Esophagus muscularis mucosa (tissue), 4 donors: ENCODE results near the gene EXOC3. TPM values are rescaled to one million over a fixed set of nuclear protein-coding genes. Genes with fewer than 3 reads are reported as not detected.

Experiments used
- DNase-seq: peaks from one replicate; pipeline ENCODE4 v3.0.0-alpha.2; 2017; ENCODE audit errors: extremely low spot score
- H3K27ac ChIP-seq, 4 donors: fragments of 200-600 bp; sonication (generic); replicated peaks in 1 of 4; 1 replicate in 3 of 4; 2 replicates in 1 of 4; pipeline ENCODE4 v1.5.1; 2016 to 2019; ENCODE audit warnings: mild to moderate bottlenecking in 1 of 4
- H3K27me3 ChIP-seq, 4 donors: fragments of 200-600 bp; sonication (generic); one replicate each; pipeline versions ENCODE4 v1.5.1 to v1.6.0; 2016 to 2019
- H3K36me3 ChIP-seq, 4 donors: fragments of 200-600 bp; sonication (generic); one replicate each; pipeline ENCODE4 v1.5.1; 2016 to 2019
- H3K4me1 ChIP-seq, 4 donors: fragments of 200-600 bp; sonication (generic); one replicate each; pipeline ENCODE4 v1.5.1; 2016 to 2019
- H3K4me3 ChIP-seq, 4 donors: fragments of 200-600 bp; sonication (generic); 1 replicate in 2 of 4; 2 replicates in 2 of 4; pipeline ENCODE4 v1.5.1; 2016 to 2019; ENCODE audit warnings: mild to moderate bottlenecking in 4 of 4, moderate library complexity in 1 of 4
- H3K9me3 ChIP-seq, 4 donors: fragments of 200-600 bp; sonication (generic); 1 replicate in 3 of 4; 2 replicates in 1 of 4; pipeline ENCODE4 v1.5.1; 2016 to 2019
- CTCF ChIP-seq, 3 experiments: fragments of 200-600 bp in 2 of 3; fragments of 450-650 bp in 1 of 3; sonication (generic) in 2 of 3; IDR thresholded peaks; one replicate each; pipeline ENCODE4 v1.5.1; 2017 to 2019; ENCODE audit warnings: antibody characterized with exemption in 3 of 3, mild to moderate bottlenecking in 2 of 3, moderate library complexity in 1 of 3
- EP300 ChIP-seq: sonication (generic); formaldehyde crosslinking; IDR thresholded peaks from one replicate; pipeline ENCODE4 v1.6.1; 2017; ENCODE audit warnings: antibody characterized with exemption
- POLR2A ChIP-seq: fragments of 450-650 bp; IDR thresholded peaks from one replicate; pipeline ENCODE4 v1.6.1; 2017; ENCODE audit warnings: antibody characterized with exemption, moderate library complexity, mild to moderate bottlenecking, low read depth
- POLR2AphosphoS5 ChIP-seq, 2 donors: sonication (generic); formaldehyde crosslinking; IDR thresholded peaks; one replicate each; pipeline ENCODE4 v1.6.1; 2017; ENCODE audit warnings: antibody characterized with exemption in 2 of 2
- WGBS: methylation state at CpG from one replicate; pipeline ENCODE4 v1.1.5; 2018; 5-methylcytosine and 5-hydroxymethylcytosine counted together
- intact Hi-C: fragments of 100-400 bp; cut with DNase I; formaldehyde crosslinking; loops from one replicate; pipeline ENCODE4 v1.15.1; 2023
- total RNA-seq, 4 donors: library from RNA; depleted of rRNA; stranded (reverse); fragments of >200 nt; gene quantifications; one replicate each; pipeline versions ENCODE4 v1.1.0 to v1.2.1, GENCODE V29; 2016

The EXOC3 gene
- total RNA-seq, 4 donors from 2014 or later = 48.6 to 82.1 (median 59.3) TPM

- Histone ChIP-seq H3K27me3 (peaks cover 0 to 71% (median 49%) of the 10 kb centered on the region in 4 donors), H3K9me3 (no peaks in the 10 kb centered on the region), H3K4me3 (no peak overlapping the region), H3K4me1 (peaks cover 17 to 39% (median 25%) of the 10 kb centered on the region in 4 donors), H3K27ac (no peak overlapping the region), H3K36me3 (no peaks in the 10 kb centered on the region)
- TF ChIP-seq POLR2AphosphoS5 (IDR thresholded peaks at IDR 0.05) (no peak), CTCF (IDR thresholded peaks at IDR 0.05) (no peak), EP300 (no peak), POLR2A (no peak)
- 65% methylated on average over 9 of the region's 9 CpGs for WGBS
- intact Hi-C loops = no loop called here
- DNase-seq = no peak
These were observed 33.8 kb downstream of the EXOC3 start for GRCh38 chr5:476814-477175.

- Histone ChIP-seq H3K4me1 (peaks cover 13 to 34% (median 21%) of the 10 kb centered on the region in 4 donors), H3K27ac (no peak overlapping the region), H3K4me3 (no peak overlapping the region), H3K27me3 (peaks cover 0 to 76% (median 52%) of the 10 kb centered on the region in 4 donors), H3K36me3 (no peaks in the 10 kb centered on the region), H3K9me3 (no peaks in the 10 kb centered on the region)
- TF ChIP-seq POLR2A = no peak
- TF ChIP-seq POLR2AphosphoS5 (IDR thresholded peaks at IDR 0.05) = no peak
- no peak for TF ChIP-seq CTCF (IDR thresholded peaks at IDR 0.05)
- no peak for TF ChIP-seq EP300
- 68% methylated on average over 8 of the region's 19 CpGs for WGBS
- no peak for DNase-seq
- intact Hi-C loops = no loop called here
These were observed 34.3 kb downstream of the EXOC3 start for GRCh38 chr5:477247-477646.

GRCh38 chr5:477871-478270 lies 34.9 kb downstream of the EXOC3 start:
- H3K27me3 ChIP-seq = peaks cover 0 to 82% (median 58%) of the 10 kb centered on the region in 4 donors
- H3K4me1 ChIP-seq = peaks cover 8 to 29% (median 16%) of the 10 kb centered on the region in 4 donors
- intact Hi-C loops = no loop called here
- no peak for DNase-seq
- H3K27ac ChIP-seq = no peak overlapping the region
- TF ChIP-seq POLR2A (no peak), CTCF (IDR thresholded peaks at IDR 0.05) (no peak), POLR2AphosphoS5 (IDR thresholded peaks at IDR 0.05) (no peak), EP300 (no peak)
- no peaks in the 10 kb centered on the region for H3K36me3 ChIP-seq
- H3K4me3 ChIP-seq = no peak overlapping the region
- 100% methylated on average over 1 of the region's 13 CpGs for WGBS
- no peaks in the 10 kb centered on the region for H3K9me3 ChIP-seq

GRCh38 chr5:478369-478981 lies 35.5 kb downstream of the EXOC3 start:
- 66% methylated on average over 6 of the region's 18 CpGs for WGBS
- intact Hi-C loops = no loop called here
- peaks cover 0 to 88% (median 61%) of the 10 kb centered on the region in 4 donors for H3K27me3 ChIP-seq

More at GRCh38 chr5:478369-478981, 35.5 kb downstream of the EXOC3 start:
- Histone ChIP-seq H3K27ac (no peak overlapping the region), H3K4me3 (no peak overlapping the region), H3K9me3 (no peaks in the 10 kb centered on the region), H3K4me1 (peaks cover 8 to 26% (median 16%) of the 10 kb centered on the region in 4 donors), H3K36me3 (no peaks in the 10 kb centered on the region)
- no peak for TF ChIP-seq EP300
- TF ChIP-seq POLR2A = no peak
- TF ChIP-seq CTCF (IDR thresholded peaks at IDR 0.05) = no peak
- TF ChIP-seq POLR2AphosphoS5 (IDR thresholded peaks at IDR 0.05) = no peak
- DNase-seq = no peak
